Measurements from ENCODE around the gene HNRNPK. TPM values are rescaled to one million over a fixed set of nuclear protein-coding genes. Genes with fewer than 3 reads are reported as not detected.

The HNRNPK gene
- polyA plus RNA-seq, 1 of the 3 experiments (the other 2 are of a cell fraction) = 470 TPM

DNA sequence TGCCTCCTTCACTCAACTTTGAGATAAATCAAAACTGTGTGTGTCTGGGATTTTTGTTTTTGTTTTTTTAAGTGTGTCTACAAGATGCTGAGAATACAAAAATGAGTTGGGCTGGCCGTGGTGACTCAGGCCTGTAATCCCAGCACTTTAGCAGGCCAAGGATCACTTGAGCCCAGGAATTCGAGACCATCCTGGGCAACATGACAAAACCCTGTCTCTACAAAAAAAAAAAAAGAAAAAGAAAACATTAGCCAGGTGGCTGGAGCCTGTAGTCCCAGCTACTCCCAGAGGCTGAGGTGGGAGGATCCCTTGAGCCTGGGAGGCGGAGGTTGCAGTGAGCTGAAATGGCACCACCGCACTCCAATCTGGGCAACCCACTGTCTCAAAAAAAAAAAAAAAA is 21.0 kb downstream of the HNRNPK start:
- POLR2A ChIA-PET = no interaction called here
- H4K20me1 ChIP-seq (ENCODE audit: insufficient read depth) = no peaks in the 10 kb centered on the region
- H3K27me3 ChIP-seq (ENCODE audit: insufficient read depth) = no peaks in the 10 kb centered on the region
- peak overlapping the region in 1 of 2 experiments; percentile 69; a peak in 2 of 4 replicates for H3K27ac ChIP-seq (ENCODE audit: low read depth in 2 of 2, low read length in 1 of 2)
- no peaks in the 10 kb centered on the region for H3K9me3 ChIP-seq
- WGBS (ENCODE audit: low lambda C conversion rate) = 51% methylated on average over 4 of the region's 4 CpGs
- peaks cover 7 to 10% of the 10 kb centered on the region in 2 experiments; a peak in 2 of 4 replicates for H3K4me1 ChIP-seq (ENCODE audit: control insufficient read depth in 1 of 2, insufficient read depth in 2 of 2, low read depth in 1 of 2, low read length in 1 of 2)
- H3K79me2 ChIP-seq (ENCODE audit: insufficient read depth) = peaks cover 10% of the 10 kb centered on the region
- TF ChIP-seq NFIC (IDR thresholded peaks at IDR 0.05; ENCODE audit: borderline replicate concordance) (peak; percentile 22; the same call in 1 of the 2 replicates), JUND (IDR thresholded peaks at IDR 0.05) (peak; percentile 37; the same call in 1 of the 2 replicates), TAF1 (IDR thresholded peaks at IDR 0.05; ENCODE audit: borderline replicate concordance, low read depth, low read length) (no peak), EP300 (IDR thresholded peaks at IDR 0.05; ENCODE audit: borderline replicate concordance in 1 of 2, low read depth in 1 of 2, low read length in 1 of 2) (no peak), SIN3A (IDR thresholded peaks at IDR 0.05; ENCODE audit: borderline replicate concordance, low read depth, low read length) (0 out of 2 replicates have a peak, but pooled peaks have one; percentile 16), TCF12 (IDR thresholded peaks at IDR 0.05) (peak; percentile 77), GABPA (IDR thresholded peaks at IDR 0.05; ENCODE audit: low read depth) (no peak), RCOR1 (IDR thresholded peaks at IDR 0.05; ENCODE audit: low read length) (no peak), FOSL2 (IDR thresholded peaks at IDR 0.05; ENCODE audit: borderline replicate concordance, low read depth) (peak; percentile 36; the same call in 1 of the 2 replicates)
- TF ChIP-seq, protein P1, sequence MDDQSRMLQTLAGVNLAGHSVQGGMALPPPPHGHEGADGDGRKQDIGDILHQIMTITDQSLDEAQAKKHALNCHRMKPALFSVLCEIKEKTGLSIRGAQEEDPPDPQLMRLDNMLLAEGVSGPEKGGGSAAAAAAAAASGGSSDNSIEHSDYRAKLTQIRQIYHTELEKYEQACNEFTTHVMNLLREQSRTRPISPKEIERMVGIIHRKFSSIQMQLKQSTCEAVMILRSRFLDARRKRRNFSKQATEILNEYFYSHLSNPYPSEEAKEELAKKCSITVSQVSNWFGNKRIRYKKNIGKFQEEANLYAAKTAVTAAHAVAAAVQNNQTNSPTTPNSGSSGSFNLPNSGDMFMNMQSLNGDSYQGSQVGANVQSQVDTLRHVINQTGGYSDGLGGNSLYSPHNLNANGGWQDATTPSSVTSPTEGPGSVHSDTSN (IDR thresholded peaks at IDR 0.05) = peak; percentile 42; the same call in 1 of the 2 replicates
- TF ChIP-seq, protein P2, sequence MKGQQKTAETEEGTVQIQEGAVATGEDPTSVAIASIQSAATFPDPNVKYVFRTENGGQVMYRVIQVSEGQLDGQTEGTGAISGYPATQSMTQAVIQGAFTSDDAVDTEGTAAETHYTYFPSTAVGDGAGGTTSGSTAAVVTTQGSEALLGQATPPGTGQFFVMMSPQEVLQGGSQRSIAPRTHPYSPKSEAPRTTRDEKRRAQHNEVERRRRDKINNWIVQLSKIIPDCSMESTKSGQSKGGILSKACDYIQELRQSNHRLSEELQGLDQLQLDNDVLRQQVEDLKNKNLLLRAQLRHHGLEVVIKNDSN (IDR thresholded peaks at IDR 0.05; ENCODE audit: borderline replicate concordance, low read depth) = no peak
- TF ChIP-seq, protein P3, sequence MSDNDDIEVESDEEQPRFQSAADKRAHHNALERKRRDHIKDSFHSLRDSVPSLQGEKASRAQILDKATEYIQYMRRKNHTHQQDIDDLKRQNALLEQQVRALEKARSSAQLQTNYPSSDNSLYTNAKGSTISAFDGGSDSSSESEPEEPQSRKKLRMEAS (IDR thresholded peaks at IDR 0.05; ENCODE audit: low read depth) = peak; percentile 46; the same call in 1 of the 2 replicates
- no peak overlapping the region for H3K9ac ChIP-seq
- H3F3A ChIP-seq (replicated peaks; ENCODE audit: insufficient read depth) = peaks cover 27% of the 10 kb centered on the region
- H3K4me2 ChIP-seq = no peak overlapping the region
- H3K9me2 ChIP-seq = no peaks in the 10 kb centered on the region
- no peak overlapping the region for H3K4me3 ChIP-seq (ENCODE audit: low read depth in 2 of 2, low read length in 1 of 2)
- H3K36me3 ChIP-seq (replicated peaks in 1 of 2; ENCODE audit: control insufficient read depth in 1 of 2, insufficient read depth in 2 of 2, low read length in 1 of 2) = peaks cover 0 to 11% of the 10 kb centered on the region in 2 experiments
- H2AFZ ChIP-seq (ENCODE audit: low read depth) = no peak overlapping the region
- CTCF ChIA-PET = no interaction called here
- no peak for DNase-seq

DNA sequence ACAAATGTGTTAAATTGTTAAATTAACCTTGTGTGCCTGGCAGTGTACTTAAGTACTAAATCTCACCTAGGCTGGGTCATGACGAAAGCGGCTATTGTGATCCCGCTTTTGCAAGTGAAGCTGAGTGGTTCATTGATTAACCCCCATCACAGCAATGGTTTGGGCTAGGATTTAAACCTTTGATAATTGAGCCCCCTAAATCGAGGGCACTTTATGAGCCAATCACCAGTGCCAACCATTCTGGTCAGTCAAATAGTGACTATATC is 22.8 kb downstream of the HNRNPK start:
- H3K9me3 ChIP-seq = no peaks in the 10 kb centered on the region
- peak overlapping the region; percentile 89 for H3K9ac ChIP-seq
- H3K27ac ChIP-seq (ENCODE audit: low read depth in 2 of 2, low read length in 1 of 2) = peak overlapping the region; percentile 67 to 74; a peak in 3 of 4 replicates
- H2AFZ ChIP-seq (ENCODE audit: low read depth) = peak overlapping the region; percentile 99
- 75% methylated on average over 4 of the region's 4 CpGs for WGBS (ENCODE audit: low lambda C conversion rate)
- H3K79me2 ChIP-seq (ENCODE audit: insufficient read depth) = peaks cover 13% of the 10 kb centered on the region
- H4K20me1 ChIP-seq (ENCODE audit: insufficient read depth) = no peaks in the 10 kb centered on the region
- peak overlapping the region; percentile 93 for H3K4me2 ChIP-seq
- ChIA-PET CTCF (interaction anchor here (1.3 kb wide), 2 partner anchors 20 to 304 kb away, joined by 3 to 7 read pairs; no protein-coding TSS in a partner anchor), POLR2A (no interaction called here)
- TF ChIP-seq, protein P1 (IDR thresholded peaks at IDR 0.05) = no peak
- no peak for TF ChIP-seq RAD21 (IDR thresholded peaks at IDR 0.05; ENCODE audit: low read length)
- no peaks in the 10 kb centered on the region for H3K27me3 ChIP-seq (ENCODE audit: insufficient read depth)
- H3K36me3 ChIP-seq (replicated peaks in 1 of 2; ENCODE audit: control insufficient read depth in 1 of 2, insufficient read depth in 2 of 2, low read length in 1 of 2) = peaks cover 0 to 14% of the 10 kb centered on the region in 2 experiments
- peak overlapping the region; percentile 59 to 73 for H3K4me3 ChIP-seq (ENCODE audit: low read depth in 2 of 2, low read length in 1 of 2)
- no peaks in the 10 kb centered on the region for H3K9me2 ChIP-seq
- peaks cover 7 to 10% of the 10 kb centered on the region in 2 experiments; a peak in 2 of 4 replicates for H3K4me1 ChIP-seq (ENCODE audit: control insufficient read depth in 1 of 2, insufficient read depth in 2 of 2, low read depth in 1 of 2, low read length in 1 of 2)
- no peak for DNase-seq
- H3F3A ChIP-seq (replicated peaks; ENCODE audit: insufficient read depth) = peaks cover 27% of the 10 kb centered on the region

All from SK-N-SH (cell line).